Measurements from ENCODE around the gene TMEM253. TPM values are rescaled to one million over a fixed set of nuclear protein-coding genes. Genes with fewer than 3 reads are reported as not detected.

The TMEM253 gene
- total RNA-seq, 1 experiment from 2014 or later = 0.59 TPM

GRCh38 chr14:21092273-21093011 is 8.4 kb upstream of the TMEM253 start:
- no TSS peak for BruUV-seq (replicated peaks)
- no peaks in the 10 kb centered on the region for H4K20me1 ChIP-seq (ENCODE audit: insufficient read depth)
- no peak overlapping the region for H3K9ac ChIP-seq (ENCODE audit: low read length)
- H3K27me3 ChIP-seq (ENCODE audit: insufficient read depth, low read length) = no peaks in the 10 kb centered on the region
- no peak overlapping the region; the same call in 1 of the 2 replicates for H3K27ac ChIP-seq (ENCODE audit: low read depth, low read length)
- no peaks in the 10 kb centered on the region for H3K9me2 ChIP-seq (ENCODE audit: insufficient read depth)
- no peaks in the 10 kb centered on the region for H3K9me3 ChIP-seq (ENCODE audit: control insufficient read depth in 1 of 2, insufficient read depth in 1 of 2, low read depth in 1 of 2, low read length in 2 of 2)
- DNase-seq (ENCODE audit: low read depth, low spot score) (peak; percentile 40), ATAC-seq (peak; percentile 85)
- H3K79me2 ChIP-seq (ENCODE audit: insufficient read depth, low read length) = no peaks in the 10 kb centered on the region
- CTCF ChIA-PET = interaction anchor here (0.7 to 5.3 kb wide), 13 partner anchors 9 to 93 kb away, joined by 3 to 35 read pairs (median 5); partner anchors contain the start of genes SLC39A2 and TMEM253
- intact Hi-C loops (cut with micrococcal nuclease) = loop anchor here (1.0 kb wide), 2 partner anchors 24 to 77 kb away; no protein-coding TSS in a partner anchor
- H3K4me2 ChIP-seq (ENCODE audit: low read length) = no peak overlapping the region
- RAD21 ChIA-PET (ENCODE audit: low non-redundant PET in 1 of 2, low total read pairs in 2 of 2, uncharacterized antibody in 2 of 2, unreplicated experiment in 2 of 2) = interaction anchor here (1.2 kb wide), 2 partner anchors 12 to 78 kb away, joined by 4 to 6 read pairs; no protein-coding TSS in a partner anchor
- H3K36me3 ChIP-seq (ENCODE audit: control insufficient read depth in 1 of 2, insufficient read depth in 2 of 2, low read length in 2 of 2) = no peaks in the 10 kb centered on the region; a peak in 2 of 4 replicates
- H3K4me1 ChIP-seq (ENCODE audit: control insufficient read depth in 1 of 2, insufficient read depth in 2 of 2, low read length in 2 of 2) = peaks cover 0 to 12% of the 10 kb centered on the region in 2 experiments
- TF ChIP-seq YY1 (IDR thresholded peaks at IDR 0.05; ENCODE audit: extremely low read depth, insufficient replicate concordance, low read depth, low read length) (peak; percentile 44), POLR2AphosphoS5 (IDR thresholded peaks at IDR 0.05; ENCODE audit: low read depth, low read length) (0 out of 2 replicates have a peak, but pooled peaks have one; percentile 18), FOSL1 (IDR thresholded peaks at IDR 0.05; ENCODE audit: low read depth) (no peak), ELF1 (IDR thresholded peaks at IDR 0.05; ENCODE audit: borderline replicate concordance, low read depth) (no peak), TCF7L2 (IDR thresholded peaks at IDR 0.05; ENCODE audit: borderline replicate concordance, extremely low read depth, insufficient read depth, insufficient read length) (no peak), MAX (IDR thresholded peaks at IDR 0.05) (peak; percentile 36; the same call in 1 of the 2 replicates), CBX3 (IDR thresholded peaks at IDR 0.05; ENCODE audit: low read depth) (0 out of 2 replicates have a peak, but pooled peaks have one; percentile 43), SRF (IDR thresholded peaks at IDR 0.05; ENCODE audit: low read depth) (no peak), ATF3 (IDR thresholded peaks at IDR 0.05) (no peak), JUND (IDR thresholded peaks at IDR 0.05) (no peak), SIN3A (IDR thresholded peaks at IDR 0.05; ENCODE audit: low read depth) (no peak), CEBPB (IDR thresholded peaks at IDR 0.05; ENCODE audit: low read depth) (no peak), POLR2A (IDR thresholded peaks at IDR 0.05; ENCODE audit: borderline replicate concordance, extremely low read depth, insufficient read depth, insufficient read length) (no peak), ZNF274 (IDR thresholded peaks at IDR 0.05; ENCODE audit: low read depth, low read length) (no peak), REST (IDR thresholded peaks at IDR 0.05; ENCODE audit: low read depth) (no peak), ZFX (IDR thresholded peaks at IDR 0.05) (no peak; the same call in 1 of the 2 replicates), RAD21 (IDR thresholded peaks at IDR 0.05; ENCODE audit: low read depth) (peak; percentile 91), EZH2phosphoT487 (IDR thresholded peaks at IDR 0.05; ENCODE audit: borderline replicate concordance) (no peak)
- TF ChIP-seq, protein P1, sequence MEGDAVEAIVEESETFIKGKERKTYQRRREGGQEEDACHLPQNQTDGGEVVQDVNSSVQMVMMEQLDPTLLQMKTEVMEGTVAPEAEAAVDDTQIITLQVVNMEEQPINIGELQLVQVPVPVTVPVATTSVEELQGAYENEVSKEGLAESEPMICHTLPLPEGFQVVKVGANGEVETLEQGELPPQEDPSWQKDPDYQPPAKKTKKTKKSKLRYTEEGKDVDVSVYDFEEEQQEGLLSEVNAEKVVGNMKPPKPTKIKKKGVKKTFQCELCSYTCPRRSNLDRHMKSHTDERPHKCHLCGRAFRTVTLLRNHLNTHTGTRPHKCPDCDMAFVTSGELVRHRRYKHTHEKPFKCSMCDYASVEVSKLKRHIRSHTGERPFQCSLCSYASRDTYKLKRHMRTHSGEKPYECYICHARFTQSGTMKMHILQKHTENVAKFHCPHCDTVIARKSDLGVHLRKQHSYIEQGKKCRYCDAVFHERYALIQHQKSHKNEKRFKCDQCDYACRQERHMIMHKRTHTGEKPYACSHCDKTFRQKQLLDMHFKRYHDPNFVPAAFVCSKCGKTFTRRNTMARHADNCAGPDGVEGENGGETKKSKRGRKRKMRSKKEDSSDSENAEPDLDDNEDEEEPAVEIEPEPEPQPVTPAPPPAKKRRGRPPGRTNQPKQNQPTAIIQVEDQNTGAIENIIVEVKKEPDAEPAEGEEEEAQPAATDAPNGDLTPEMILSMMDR (IDR thresholded peaks at IDR 0.05 in 2 of 3, conservative IDR thresholded peaks at IDR 0.05 in 1 of 3; ENCODE audit: borderline replicate concordance in 1 of 3, insufficient read depth in 1 of 3, low read depth in 2 of 3, low read length in 2 of 3) = peak; percentile 99 to 100 (median 100)
- POLR2A ChIA-PET = interaction anchor here (0.6 to 1.1 kb wide), 2 partner anchors 11 to 12 kb away, joined by 3 to 5 read pairs; no protein-coding TSS in a partner anchor
- H2AFZ ChIP-seq (ENCODE audit: low read depth, low read length, poor library complexity, severe bottlenecking) = no peak overlapping the region
- no peak overlapping the region for H3K4me3 ChIP-seq (replicated peaks in 1 of 2; ENCODE audit: low read depth in 1 of 2, low read length in 2 of 2)
